Psoas muscle (tissue), 8 donors: ENCODE results near the gene MYCN. TPM values are rescaled to one million over a fixed set of nuclear protein-coding genes. Genes with fewer than 3 reads are reported as not detected.

Experiments used
- ATAC-seq, 4 donors: fragments of 200-7000 bp; cut with Tn5 transposase; one replicate each; pipeline ENCODE4 v1.9.1; 2020; ENCODE audit warnings: moderate library complexity in 3 of 4, mild to moderate bottlenecking in 2 of 4
- DNase-seq, 2 donors: peaks; one replicate each; pipeline ENCODE4 v3.0.0-alpha.2; 2020
- H3K27ac ChIP-seq: fragments of 200-600 bp; one replicate; pipeline ENCODE4 v1.8.0; 2022
- H3K27me3 ChIP-seq, 3 donors: fragments of 200-600 bp in 1 of 3; one replicate each; pipeline versions ENCODE4 v1.6.1 to v1.8.0; 2013 to 2022; ENCODE audit warnings: low read length in 2 of 3, mild to moderate bottlenecking in 2 of 3, moderate library complexity in 1 of 3; ENCODE audit not compliant: insufficient read depth in 3 of 3
- H3K36me3 ChIP-seq, 2 donors: fragments of 200-600 bp in 1 of 2; one replicate each; pipeline versions ENCODE4 v1.6.1 to v1.8.0; 2013 to 2022; ENCODE audit warnings: low read depth in 1 of 2, mild to moderate bottlenecking in 1 of 2, moderate library complexity in 1 of 2; ENCODE audit not compliant: insufficient read depth in 1 of 2
- H3K4me1 ChIP-seq: fragments of 200-600 bp; one replicate; pipeline ENCODE4 v1.8.0; 2022
- H3K4me3 ChIP-seq: fragments of 200-600 bp; one replicate; pipeline ENCODE4 v1.8.0; 2022; ENCODE audit warnings: mild to moderate bottlenecking
- H3K9me3 ChIP-seq: fragments of 200-600 bp; one replicate; pipeline ENCODE4 v1.8.0; 2022
- CTCF ChIP-seq: fragments of 200-600 bp; IDR thresholded peaks from one replicate; pipeline ENCODE4 v1.8.0; 2022; ENCODE audit warnings: antibody characterized with exemption
- WGBS, 3 donors: extraction: QIAGEN DNeasy Blood & Tissue Kit; methylation state at CpG; one replicate each; pipeline versions ENCODE4 v1.1.6 to v1.1.7; 2013; 5-methylcytosine and 5-hydroxymethylcytosine counted together
- intact Hi-C, 2 donors: fragments of 100-400 bp; cut with DNase I; formaldehyde crosslinking; loops; one replicate each; pipeline versions ENCODE4 v1.11.0 to v1.14.2; 2022
- polyA plus RNA-seq, 3 donors: library from polyadenylated mRNA; stranded (reverse); fragments of 200-250 nt; gene quantifications; one replicate each; pipeline ENCODE4 v1.2.3, GENCODE V29; 2013
- total RNA-seq, 4 donors: library from RNA; stranded (reverse); fragmentation: NEBNext Ultra II Directional in 2 of 4; extraction: Animal tissue kit (Norgen Biotek cat#: 25700) in 2 of 4; gene quantifications; one replicate each; pipeline versions ENCODE4 v1.2.1 to v1.2.4, GENCODE V29; 2021 to 2023
- donor health status: healthy with polysubstance abuse.
- donor health status: DM: no; HTN: no; CAD: no; lungs with moderate emphysema.
- donor health status: Bipolar disorder and iron deficiency.
- donor health status: healthy.
- donor health status: DM: yes; HTN: yes; CAD: no.
- donor health status: DM: no; HTN: no; CAD: no.
- donor health status: DM: no; HTN: no; CAD: no.
- donor health status: DM: yes; HTN: yes; CAD: no.

MYCN gene
- total and polyA plus RNA-seq, 7 donors: 0.10 to 0.36 (median 0.25) TPM

GRCh38 chr2:15938803-15939555 is 1.4 kb upstream of the MYCN start:
- peak overlapping the region; percentile 63 for H3K4me3 ChIP-seq
- peaks cover 0 to 38% (median 11%) of the 10 kb centered on the region in 3 donors for H3K27me3 ChIP-seq
- TF ChIP-seq CTCF: no peak
- 70 to 72% (median 72%) methylated on average over 8 of the region's 8 CpGs for WGBS, 3 donors
- peaks cover 23% of the 10 kb centered on the region for H3K4me1 ChIP-seq
- ATAC-seq (no peak), DNase-seq (no peak)
- intact Hi-C loops: loop anchor here (1.0 to 10.0 kb wide), 4 partner anchors 304 to 818 kb away; no protein-coding TSS in a partner anchor
- no peaks in the 10 kb centered on the region for H3K36me3 ChIP-seq
- no peaks in the 10 kb centered on the region for H3K9me3 ChIP-seq
- no peak overlapping the region for H3K27ac ChIP-seq

- no peak overlapping the region for H3K27ac ChIP-seq
- peaks cover 28% of the 10 kb centered on the region for H3K4me1 ChIP-seq
- intact Hi-C loops: loop anchor here (1.0 to 10.0 kb wide), 4 partner anchors 305 to 818 kb away; no protein-coding TSS in a partner anchor
- peak; percentile 73 to 88 (median 82) for ATAC-seq
- no peaks in the 10 kb centered on the region for H3K9me3 ChIP-seq
- WGBS, 3 donors: 3 to 4% (median 4%) methylated on average over 20 to 21 of the region's 21 CpGs
- H3K4me3 ChIP-seq: peak overlapping the region; percentile 63
- DNase-seq: peak; percentile 66 to 80
- peaks cover 0 to 38% (median 11%) of the 10 kb centered on the region in 3 donors for H3K27me3 ChIP-seq
- H3K36me3 ChIP-seq: no peaks in the 10 kb centered on the region
- peak; percentile 80 for TF ChIP-seq CTCF
These were observed 845 bp upstream of the MYCN start for GRCh38 chr2:15939556-15939853.

- peaks cover 0 to 38% (median 11%) of the 10 kb centered on the region in 3 donors for H3K27me3 ChIP-seq
- peak overlapping the region; percentile 63 for H3K4me3 ChIP-seq
- no peaks in the 10 kb centered on the region for H3K9me3 ChIP-seq
- DNase-seq: no peak
- WGBS, 3 donors: 0 to 1% (median 0%) methylated on average over 48 to 52 of the region's 52 CpGs
- no peaks in the 10 kb centered on the region for H3K36me3 ChIP-seq
- H3K27ac ChIP-seq: no peak overlapping the region
- TF ChIP-seq CTCF: no peak
- intact Hi-C loops: loop anchor here (1.0 to 10.0 kb wide), 7 partner anchors 304 to 674 kb away; no protein-coding TSS in a partner anchor
- H3K4me1 ChIP-seq: peaks cover 29% of the 10 kb centered on the region
- peak in 2 of 4 donors; percentile 19 to 31 for ATAC-seq
These were observed 521 bp downstream of the MYCN start for GRCh38 chr2:15940661-15941480.

- Histone ChIP-seq H3K9me3 (no peaks in the 10 kb centered on the region), H3K36me3 (no peaks in the 10 kb centered on the region), H3K27me3 (peaks cover 0 to 38% (median 11%) of the 10 kb centered on the region in 3 donors), H3K4me1 (peaks cover 29% of the 10 kb centered on the region), H3K4me3 (peak overlapping the region; percentile 63), H3K27ac (no peak overlapping the region)
- no peak for TF ChIP-seq CTCF
- intact Hi-C loops: loop anchor here (2.0 to 10.0 kb wide), 6 partner anchors 304 to 673 kb away; no protein-coding TSS in a partner anchor
- WGBS, 3 donors: 0 to 2% (median 1%) methylated on average over 13 to 14 of the region's 14 CpGs
- DNase-seq: no peak
- no peak for ATAC-seq
These were observed 1.1 kb downstream of the MYCN start for GRCh38 chr2:15941481-15941850.
